SK-N-SH (cell line): ENCODE measurements around the gene RAB6B. TPM values are rescaled to one million over a fixed set of nuclear protein-coding genes. Genes with fewer than 3 reads are reported as not detected.

Experiments used
- CTCF ChIA-PET: fragments of 300-600, 350-600 bp; formaldehyde crosslinking; extraction: SDS; loops from one replicate; lab custom pipeline; 2021; lab: Yijun Ruan, JAX
- POLR2A ChIA-PET: fragments of 350-600 bp; sonication (Branson Sonifier 250); formaldehyde crosslinking; extraction: SDS; loops from one replicate; lab custom pipeline; 2020; ENCODE audit warnings: antibody characterized with exemption, inconsistent platforms; lab: Yijun Ruan, JAX
- DNase-seq: peaks from one replicate; pipeline ENCODE4 v3.0.0; 2012
- H2AFZ ChIP-seq: fragments of 200-600 bp; sonication (generic); 2 replicates; pipeline ENCODE4 v1.8.1; 2016; ENCODE audit warnings: antibody characterized with exemption, mild to moderate bottlenecking, low read depth
- H3F3A ChIP-seq: fragments of 200-600 bp; sonication (generic); replicated peaks from 2 replicates; pipeline ENCODE3; 2016; ENCODE audit warnings: antibody characterized with exemption, mild to moderate bottlenecking; ENCODE audit not compliant: insufficient read depth
- H3K27ac ChIP-seq, 2 experiments: fragments of 200-500 bp in 1 of 2; fragments of 200-600 bp in 1 of 2; sonication (Bioruptor generic) in 1 of 2; sonication (generic), shearing (Covaris generic) in 1 of 2; 2 replicates each; pipeline versions ENCODE4 v1.5.1 to v1.6.1; 2014 to 2016; ENCODE audit warnings: low read depth in 2 of 2, inconsistent platforms in 1 of 2, low read length in 1 of 2, mild to moderate bottlenecking in 1 of 2, mixed read lengths in 1 of 2
- H3K27me3 ChIP-seq: fragments of 200-600 bp; sonication (generic), shearing (Covaris generic); 2 replicates; pipeline ENCODE4 v1.6.1; 2016; ENCODE audit warnings: mixed run types; ENCODE audit not compliant: insufficient read depth
- H3K36me3 ChIP-seq, 2 experiments: fragments of 200-500 bp in 1 of 2; fragments of 200-600 bp in 1 of 2; sonication (Bioruptor generic) in 1 of 2; sonication (generic) in 1 of 2; replicated peaks in 1 of 2; 2 replicates each; pipeline versions ENCODE3 to v1.5.1; 2014 to 2016; ENCODE audit warnings: low read length in 1 of 2, mild to moderate bottlenecking in 1 of 2; ENCODE audit not compliant: insufficient read depth in 2 of 2, control insufficient read depth in 1 of 2
- H3K4me1 ChIP-seq, 2 experiments: fragments of 200-500 bp in 1 of 2; fragments of 200-600 bp in 1 of 2; sonication (Bioruptor generic) in 1 of 2; sonication (generic), shearing (Covaris generic) in 1 of 2; 2 replicates each; pipeline versions ENCODE4 v1.5.1 to v1.6.1; 2014 to 2016; ENCODE audit warnings: low read depth in 1 of 2, low read length in 1 of 2, mixed run types in 1 of 2; ENCODE audit not compliant: insufficient read depth in 2 of 2, control insufficient read depth in 1 of 2
- H3K4me2 ChIP-seq: fragments of 200-600 bp; sonication (generic), shearing (Covaris generic); 2 replicates; pipeline ENCODE4 v1.6.1; 2017; ENCODE audit warnings: mixed run types
- H3K4me3 ChIP-seq, 2 experiments: fragments of 200-500 bp in 1 of 2; fragments of 200-600 bp in 1 of 2; sonication (Bioruptor generic) in 1 of 2; sonication (generic), shearing (Covaris generic) in 1 of 2; 2 replicates each; pipeline versions ENCODE4 v1.5.1 to v1.8.1; 2014 to 2016; ENCODE audit warnings: low read depth in 2 of 2, inconsistent platforms in 1 of 2, low read length in 1 of 2, mild to moderate bottlenecking in 1 of 2, mixed read lengths in 1 of 2, moderate library complexity in 1 of 2
- H3K79me2 ChIP-seq: fragments of 200-600 bp; sonication (generic); 2 replicates; pipeline ENCODE4 v1.8.1; 2017; ENCODE audit warnings: mild to moderate bottlenecking; ENCODE audit not compliant: insufficient read depth
- H3K9ac ChIP-seq: fragments of 200-600 bp; sonication (generic); 2 replicates; pipeline ENCODE4 v1.6.1; 2017; ENCODE audit warnings: mixed run types
- H3K9me2 ChIP-seq: fragments of 200-600 bp; sonication (generic); 2 replicates; pipeline ENCODE4 v1.6.1; 2017; ENCODE audit warnings: mixed run types
- H3K9me3 ChIP-seq: fragments of 200-600 bp; sonication (generic); 2 replicates; pipeline ENCODE4 v1.6.1; 2017; ENCODE audit warnings: mixed run types, mild to moderate bottlenecking, moderate library complexity
- H4K20me1 ChIP-seq: fragments of 200-600 bp; sonication (generic); 2 replicates; pipeline ENCODE4 v1.6.1; 2017; ENCODE audit warnings: mild to moderate bottlenecking, mixed run types; ENCODE audit not compliant: insufficient read depth
- CHD2 ChIP-seq: fragments of 150-350 bp; IDR thresholded peaks from 2 replicates; pipeline ENCODE4 v1.6.1; 2018; ENCODE audit warnings: low read length; ENCODE audit not compliant: partially characterized antibody
- CTCF ChIP-seq: fragments of 200-600 bp; sonication (generic); IDR thresholded peaks from 2 replicates; pipeline ENCODE4 v1.6.1; 2017; ENCODE audit warnings: antibody characterized with exemption, mild to moderate bottlenecking, moderate library complexity
- ELF1 ChIP-seq: IDR thresholded peaks from 2 replicates; pipeline ENCODE4 v1.4.0; 2012
- EP300 ChIP-seq, 2 experiments: IDR thresholded peaks; 2 replicates each; pipeline versions ENCODE4 v1.4.0 to v1.6.1; 2012; ENCODE audit warnings: borderline replicate concordance in 1 of 2, low read depth in 1 of 2, low read length in 1 of 2
- FOSL2 ChIP-seq: IDR thresholded peaks from 2 replicates; pipeline ENCODE4 v1.4.0; 2012; ENCODE audit warnings: low read depth, mild to moderate bottlenecking, moderate library complexity, borderline replicate concordance
- FOXJ3 ChIP-seq: sonication (generic); formaldehyde crosslinking; IDR thresholded peaks from 2 replicates; pipeline ENCODE4 v1.5.1; 2020; ENCODE audit warnings: mild to moderate bottlenecking, missing genetic modification reagents
- FOXM1 ChIP-seq: IDR thresholded peaks from 2 replicates; pipeline ENCODE4 v1.4.0; 2012; ENCODE audit warnings: low read depth, mild to moderate bottlenecking
- GATA2 ChIP-seq: sonication (generic); formaldehyde crosslinking; IDR thresholded peaks from 2 replicates; pipeline ENCODE4 v1.5.0; 2020; ENCODE audit warnings: mild to moderate bottlenecking, missing genetic modification reagents
- MEF2A ChIP-seq: IDR thresholded peaks from 2 replicates; pipeline ENCODE4 v1.4.0; 2012; ENCODE audit warnings: low read depth, borderline replicate concordance
- MXI1 ChIP-seq: IDR thresholded peaks from 2 replicates; pipeline ENCODE4 v1.6.1; 2012; ENCODE audit warnings: mild to moderate bottlenecking, low read depth, low read length, improper control_type of control experiment
- NFIC ChIP-seq: IDR thresholded peaks from 2 replicates; pipeline ENCODE4 v1.4.0; 2012; ENCODE audit warnings: borderline replicate concordance
- RAD21 ChIP-seq: IDR thresholded peaks from 2 replicates; pipeline ENCODE4 v1.6.1; 2012; ENCODE audit warnings: mild to moderate bottlenecking, low read length
- RFX5 ChIP-seq: IDR thresholded peaks from 2 replicates; pipeline ENCODE4 v1.6.1; 2012; ENCODE audit warnings: mild to moderate bottlenecking, improper control_type of control experiment, low read length
- SMC3 ChIP-seq: IDR thresholded peaks from 2 replicates; pipeline ENCODE4 v1.6.1; 2012; ENCODE audit warnings: low read depth, low read length, improper control_type of control experiment
- TCF12 ChIP-seq: IDR thresholded peaks from 2 replicates; pipeline ENCODE4 v1.4.0; 2012
- TEAD4 ChIP-seq: IDR thresholded peaks from 2 replicates; pipeline ENCODE4 v1.4.0; 2012; ENCODE audit warnings: mild to moderate bottlenecking, borderline replicate concordance; ENCODE audit not compliant: insufficient read depth
- USF1 ChIP-seq: IDR thresholded peaks from 2 replicates; pipeline ENCODE4 v1.4.0; 2012; ENCODE audit warnings: low read depth, borderline replicate concordance
- USF2 ChIP-seq: fragments of 150-350 bp; IDR thresholded peaks from 2 replicates; pipeline ENCODE4 v1.6.1; 2017; ENCODE audit warnings: antibody characterized with exemption, low read length, low read depth, borderline replicate concordance
- YY1 ChIP-seq: IDR thresholded peaks from 2 replicates; pipeline ENCODE4 v1.4.0; 2012; ENCODE audit warnings: low read depth, mild to moderate bottlenecking
- WGBS: methylation state at CpG from one replicate; pipeline ENCODE4 v1.1.6; 2017; ENCODE audit warnings: low lambda C conversion rate; 5-methylcytosine and 5-hydroxymethylcytosine counted together
- polyA plus RNA-seq, 3 experiments: library from polyadenylated mRNA; depleted of rRNA; stranded (reverse); fragments of >200 nt; gene quantifications; 2 replicates each; pipeline ENCODE4 v1.2.3, GENCODE V29; 2012

RAB6B gene
- polyA plus RNA-seq, 1 of the 3 experiments (the other 2 are of a cell fraction) = 9.3 TPM

- no peaks in the 10 kb centered on the region for H3K36me3 ChIP-seq
- WGBS = 84% methylated on average over 4 of the region's 4 CpGs
Measured at GRCh38 chr3:133845127-133845526, 50.6 kb downstream of the RAB6B start.

More at GRCh38 chr3:133845127-133845526, 50.6 kb downstream of the RAB6B start:
- Histone ChIP-seq H3K4me3 (no peak overlapping the region), H3F3A (no peaks in the 10 kb centered on the region), H3K4me1 (no peaks in the 10 kb centered on the region; a peak in 1 of 4 replicates), H3K27ac (no peak overlapping the region), H3K79me2 (no peaks in the 10 kb centered on the region), H3K27me3 (no peaks in the 10 kb centered on the region), H3K9me2 (no peaks in the 10 kb centered on the region), H4K20me1 (no peaks in the 10 kb centered on the region), H3K4me2 (no peak overlapping the region), H2AFZ (no peak overlapping the region), H3K9me3 (no peaks in the 10 kb centered on the region), H3K9ac (no peak overlapping the region)
- ChIA-PET CTCF (interaction anchor here (1.0 kb wide), 1 partner anchor 81 kb away, joined by 3 read pairs; no protein-coding TSS in a partner anchor), POLR2A (no interaction called here)
- no peak for DNase-seq
- no peak for TF ChIP-seq NFIC
- TF ChIP-seq CHD2 = no peak
- no peak for TF ChIP-seq FOSL2
- TF ChIP-seq TCF12 = no peak
- no peak for TF ChIP-seq GATA2
- no peak for TF ChIP-seq MEF2A
- no peak for TF ChIP-seq ELF1
- no peak for TF ChIP-seq CTCF
- no peak for TF ChIP-seq SMC3
- TF ChIP-seq EP300 (IDR thresholded peaks at IDR 0.05; ENCODE audit: borderline replicate concordance in 1 of 2, low read depth in 1 of 2, low read length in 1 of 2) = no peak
- no peak for TF ChIP-seq USF2
- TF ChIP-seq USF1 = no peak
- no peak for TF ChIP-seq TEAD4
- no peak for TF ChIP-seq YY1
- TF ChIP-seq FOXM1 = no peak
- TF ChIP-seq FOXJ3 (CRISPR knock-in tag) = no peak
- no peak for TF ChIP-seq MXI1
- no peak for TF ChIP-seq RFX5
- no peak for TF ChIP-seq RAD21
